Upper lobe of left lung (tissue), 6 donors: ENCODE results near the gene TBCD. TPM values are rescaled to one million over a fixed set of nuclear protein-coding genes. Genes with fewer than 3 reads are reported as not detected.

Experiments
- ATAC-seq, 2 donors: fragments of 200-7000 bp; cut with Tn5 transposase; one replicate each; pipeline ENCODE4 v1.9.1; 2022; ENCODE audit warnings: mild to moderate bottlenecking in 2 of 2, moderate library complexity in 2 of 2; ENCODE audit not compliant: low FRiP score in 2 of 2
- DNase-seq, 2 donors: peaks; one replicate each; pipeline ENCODE4 v3.0.0-alpha.2; 2019 to 2020
- H3K27ac ChIP-seq, 4 donors: fragments of 200-600 bp; sonication (generic); one replicate each; pipeline ENCODE4 v1.5.1; 2016 to 2019
- H3K27me3 ChIP-seq, 4 donors: fragments of 200-600 bp; sonication (generic); one replicate each; pipeline ENCODE4 v1.5.1; 2017 to 2019
- H3K36me3 ChIP-seq, 4 donors: fragments of 200-600 bp; sonication (generic); one replicate each; pipeline ENCODE4 v1.5.1; 2016 to 2019
- H3K4me1 ChIP-seq, 4 donors: fragments of 200-600 bp; sonication (generic); one replicate each; pipeline ENCODE4 v1.5.1; 2018 to 2019
- H3K4me3 ChIP-seq, 4 donors: fragments of 200-600 bp; sonication (generic); one replicate each; pipeline ENCODE4 v1.5.1; 2017 to 2019; ENCODE audit warnings: mild to moderate bottlenecking in 2 of 4, moderate library complexity in 1 of 4
- H3K9me3 ChIP-seq, 4 donors: fragments of 200-600 bp; sonication (generic); one replicate each; pipeline ENCODE4 v1.5.1; 2018 to 2019
- CTCF ChIP-seq, 6 experiments: fragments of 450-650 bp in 4 of 6; fragments of 200-600 bp in 2 of 6; sonication (generic) in 2 of 6; IDR thresholded peaks; one replicate each; pipeline ENCODE4 v1.5.1; 2016 to 2019; ENCODE audit warnings: antibody characterized with exemption in 6 of 6
- EP300 ChIP-seq, 4 donors: sonication (generic); formaldehyde crosslinking; IDR thresholded peaks; one replicate each; pipeline ENCODE4 v1.5.1; 2017; ENCODE audit warnings: antibody characterized with exemption in 4 of 4, control low read depth in 2 of 4
- POLR2A ChIP-seq, 4 donors: fragments of 450-650 bp; IDR thresholded peaks; one replicate each; pipeline ENCODE4 v1.5.1; 2016 to 2017; ENCODE audit warnings: antibody characterized with exemption in 4 of 4, mild to moderate bottlenecking in 2 of 4
- POLR2AphosphoS5 ChIP-seq, 2 donors: sonication (generic); formaldehyde crosslinking; IDR thresholded peaks; one replicate each; pipeline ENCODE4 v1.5.1; 2017; ENCODE audit warnings: antibody characterized with exemption in 2 of 2
- WGBS, 2 donors: methylation state at CpG; one replicate each; pipeline ENCODE4 v1.1.5; 2017 to 2018; 5-methylcytosine and 5-hydroxymethylcytosine counted together
- total RNA-seq, 6 donors: library from RNA; depleted of rRNA in 4 of 6; stranded (reverse); fragments of >200 nt in 4 of 6; gene quantifications; one replicate each; pipeline versions ENCODE4 v1.1.0 to v1.2.1, GENCODE V29; 2016 to 2021
- donor health status: DM: no; HTN: no; CAD: no; lungs with moderate emphysema.
- donor health status: DM: no; HTN: yes; CAD: no; lungs with severe emphysema.

Gene TBCD
- total RNA-seq, 6 donors from 2014 or later = 71.3 to 262 (median 104) TPM

- ATAC-seq (peak; percentile 62 to 88), DNase-seq (peak; percentile 58 to 94)
- peaks cover 0 to 17% (median 3%) of the 10 kb centered on the region in 4 donors for H3K36me3 ChIP-seq
- H3K4me3 ChIP-seq = peak within 1 kb of the TSS; percentile 77 to 86 (median 82)
- H3K27ac ChIP-seq = peak within 1 kb of the TSS; percentile 62 to 87 (median 71)
- peaks cover 8 to 31% (median 24%) of the 10 kb centered on the region in 4 donors for H3K4me1 ChIP-seq
- TF ChIP-seq EP300 (IDR thresholded peaks at IDR 0.05) (peak in 1 of 4 donors; percentile 3), POLR2AphosphoS5 (IDR thresholded peaks at IDR 0.05) (no peak), POLR2A (IDR thresholded peaks at IDR 0.05) (peak in 2 of 4 donors; percentile 58 to 63)
- H3K27me3 ChIP-seq = no peaks in the 10 kb centered on the region
- WGBS, 2 donors = 9 to 28% methylated on average over 10 to 59 of the region's 101 CpGs
- peaks cover 0 to 7% (median 0%) of the 10 kb centered on the region in 4 donors for H3K9me3 ChIP-seq
These were observed 16.6 kb upstream of the TBCD start, which contains the start of gene FN3K for GRCh38 chr17:82734987-82735866. TSS of gene FN3K (plus strand) at chr17:82735615. CDS start at chr17:82735637, 22 bp downstream.

- 86 to 90% methylated on average over 9 to 13 of the region's 18 CpGs for WGBS, 2 donors
- H3K4me3 ChIP-seq = peak overlapping the region in 3 of 4 donors; percentile 81 to 86 (median 83)
- no peak overlapping the region for H3K27ac ChIP-seq
- peaks cover 9 to 25% (median 16%) of the 10 kb centered on the region in 4 donors for H3K36me3 ChIP-seq
- ATAC-seq (no peak), DNase-seq (peak in 1 of 2 donors; percentile 67)
- no peak for TF ChIP-seq CTCF (IDR thresholded peaks at IDR 0.05)
- TF ChIP-seq EP300 (IDR thresholded peaks at IDR 0.05) = no peak
- no peak for TF ChIP-seq POLR2A (IDR thresholded peaks at IDR 0.05)
- TF ChIP-seq POLR2AphosphoS5 (IDR thresholded peaks at IDR 0.05) = no peak
- no peaks in the 10 kb centered on the region for H3K27me3 ChIP-seq
- H3K9me3 ChIP-seq = peaks cover 0 to 12% (median 4%) of the 10 kb centered on the region in 4 donors
- peaks cover 8 to 31% (median 24%) of the 10 kb centered on the region in 4 donors for H3K4me1 ChIP-seq
These were observed 15.2 kb upstream of the TBCD start for GRCh38 chr17:82736511-82737185.

- H3K4me1 ChIP-seq = peaks cover 8 to 31% (median 24%) of the 10 kb centered on the region in 4 donors
- H3K9me3 ChIP-seq = peaks cover 0 to 10% (median 4%) of the 10 kb centered on the region in 4 donors
- H3K4me3 ChIP-seq = no peak overlapping the region
- no peaks in the 10 kb centered on the region for H3K27me3 ChIP-seq
- TF ChIP-seq CTCF (IDR thresholded peaks at IDR 0.05) (no peak), POLR2AphosphoS5 (IDR thresholded peaks at IDR 0.05) (no peak), POLR2A (IDR thresholded peaks at IDR 0.05) (no peak)
- peak in 1 of 2 donors; percentile 54 for ATAC-seq
- 78 to 79% methylated on average over 21 to 24 of the region's 26 CpGs for WGBS, 2 donors
- peak; percentile 78 to 79 for DNase-seq
- H3K36me3 ChIP-seq = peaks cover 9 to 40% (median 26%) of the 10 kb centered on the region in 4 donors
- H3K27ac ChIP-seq = peak overlapping the region in 1 of 4 donors; percentile 11
These were observed 13.6 kb upstream of the TBCD start for GRCh38 chr17:82737967-82738877.

GRCh38 chr17:82740906-82741759 lies 10.7 kb upstream of the TBCD start:
- TF ChIP-seq POLR2A (IDR thresholded peaks at IDR 0.05) (no peak), POLR2AphosphoS5 (IDR thresholded peaks at IDR 0.05) (no peak), CTCF (IDR thresholded peaks at IDR 0.05) (no peak), EP300 (IDR thresholded peaks at IDR 0.05) (no peak)
- no peak for ATAC-seq
- Histone ChIP-seq H3K4me3 (no peak overlapping the region), H3K4me1 (peaks cover 4 to 19% (median 14%) of the 10 kb centered on the region in 4 donors), H3K27ac (no peak overlapping the region), H3K9me3 (peaks cover 0 to 10% (median 4%) of the 10 kb centered on the region in 4 donors), H3K27me3 (no peaks in the 10 kb centered on the region), H3K36me3 (peaks cover 9 to 40% (median 26%) of the 10 kb centered on the region in 4 donors)
- DNase-seq = no peak
- 93 to 95% methylated on average over 9 to 10 of the region's 10 CpGs for WGBS, 2 donors
